Measurements from ENCODE around the gene MSL3B.

GRCh38 chr2:233862261-233862768 lies 5.9 kb downstream of the MSL3B start:
- TF ChIP-seq, protein P1, sequence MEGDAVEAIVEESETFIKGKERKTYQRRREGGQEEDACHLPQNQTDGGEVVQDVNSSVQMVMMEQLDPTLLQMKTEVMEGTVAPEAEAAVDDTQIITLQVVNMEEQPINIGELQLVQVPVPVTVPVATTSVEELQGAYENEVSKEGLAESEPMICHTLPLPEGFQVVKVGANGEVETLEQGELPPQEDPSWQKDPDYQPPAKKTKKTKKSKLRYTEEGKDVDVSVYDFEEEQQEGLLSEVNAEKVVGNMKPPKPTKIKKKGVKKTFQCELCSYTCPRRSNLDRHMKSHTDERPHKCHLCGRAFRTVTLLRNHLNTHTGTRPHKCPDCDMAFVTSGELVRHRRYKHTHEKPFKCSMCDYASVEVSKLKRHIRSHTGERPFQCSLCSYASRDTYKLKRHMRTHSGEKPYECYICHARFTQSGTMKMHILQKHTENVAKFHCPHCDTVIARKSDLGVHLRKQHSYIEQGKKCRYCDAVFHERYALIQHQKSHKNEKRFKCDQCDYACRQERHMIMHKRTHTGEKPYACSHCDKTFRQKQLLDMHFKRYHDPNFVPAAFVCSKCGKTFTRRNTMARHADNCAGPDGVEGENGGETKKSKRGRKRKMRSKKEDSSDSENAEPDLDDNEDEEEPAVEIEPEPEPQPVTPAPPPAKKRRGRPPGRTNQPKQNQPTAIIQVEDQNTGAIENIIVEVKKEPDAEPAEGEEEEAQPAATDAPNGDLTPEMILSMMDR (IDR thresholded peaks at IDR 0.05; ENCODE audit: low read depth, low read length) = no peak
- no peak for TF ChIP-seq MAX (IDR thresholded peaks at IDR 0.05; ENCODE audit: low read depth, low read length)
